Right lobe of liver (tissue), 6 donors: ENCODE results near the gene CDKAL1. TPM values are rescaled to one million over a fixed set of nuclear protein-coding genes. Genes with fewer than 3 reads are reported as not detected.

Source experiments
- ATAC-seq, 4 donors: fragments of 200-7000 bp; cut with Tn5 transposase; one replicate each; pipeline ENCODE4 v1.9.1; 2020; ENCODE audit warnings: mild to moderate bottlenecking in 4 of 4, moderate library complexity in 4 of 4
- DNase-seq, 3 donors: peaks; one replicate each; pipeline ENCODE4 v3.0.0-alpha.2; 2020
- H3K27ac ChIP-seq, 3 donors: fragments of 200-600 bp; one replicate each; pipeline ENCODE4 v1.8.0; 2022
- H3K27me3 ChIP-seq, 2 donors: fragments of 200-600 bp; one replicate each; pipeline ENCODE4 v1.8.0; 2022
- H3K36me3 ChIP-seq, 4 donors: fragments of 200-600 bp; sonication (generic) in 1 of 4; one replicate each; pipeline versions ENCODE4 v1.5.1 to v1.8.0; 2017 to 2022; ENCODE audit warnings: control low read depth in 1 of 4
- H3K4me1 ChIP-seq, 4 donors: fragments of 200-600 bp; sonication (generic) in 1 of 4; one replicate each; pipeline versions ENCODE4 v1.5.1 to v1.8.0; 2017 to 2022; ENCODE audit warnings: control low read depth in 1 of 4
- H3K4me3 ChIP-seq, 3 donors: fragments of 200-600 bp; one replicate each; pipeline ENCODE4 v1.8.0; 2022
- H3K9me3 ChIP-seq, 4 donors: fragments of 200-600 bp; sonication (generic) in 1 of 4; one replicate each; pipeline versions ENCODE4 v1.5.1 to v1.8.0; 2017 to 2022; ENCODE audit warnings: control low read depth in 1 of 4
- CTCF ChIP-seq, 4 donors: fragments of 200-600 bp in 3 of 4; fragments of 450-650 bp in 1 of 4; IDR thresholded peaks; one replicate each; pipeline versions ENCODE4 v1.5.1 to v1.8.0; 2016 to 2022; ENCODE audit warnings: antibody characterized with exemption in 4 of 4, mild to moderate bottlenecking in 2 of 4
- POLR2A ChIP-seq: fragments of 450-650 bp; IDR thresholded peaks from one replicate; pipeline ENCODE4 v1.6.1; 2017; ENCODE audit warnings: antibody characterized with exemption, mild to moderate bottlenecking
- WGBS: methylation state at CpG from one replicate; pipeline ENCODE4 v1.1.6; 2018; ENCODE audit warnings: low coverage, low lambda C conversion rate; ENCODE audit not compliant: insufficient coverage; ENCODE audit errors: missing lambda C conversion rate; 5-methylcytosine and 5-hydroxymethylcytosine counted together
- intact Hi-C, 2 donors: fragments of 100-400 bp; cut with DNase I; formaldehyde crosslinking; loops; one replicate each; pipeline versions ENCODE4 v1.11.2 to v1.14.1; 2022
- total RNA-seq, 6 experiments: library from RNA; depleted of rRNA in 2 of 6; stranded (reverse); fragments of >200 nt in 2 of 6; fragmentation: NEBNext Ultra II Directional in 3 of 6; extraction: Animal tissue kit (Norgen Biotek cat#: 25700) in 3 of 6; gene quantifications; one replicate each; pipeline versions ENCODE4 v1.1.0 to v1.2.4, GENCODE V29; 2016 to 2023
- donor health status: DM: no; HTN: yes; CAD: no.
- donor health status: DM: no; HTN: no; CAD: no.
- donor health status: DM: no; HTN: no; CAD: no.
- donor health status: DM: no; HTN: yes; CAD: no.
- donor health status: DM: no; HTN: yes; CAD: no.

CDKAL1 gene
- total RNA-seq, 6 experiments from 2014 or later: 4.5 to 7.0 (median 6.2) TPM

GRCh38 chr6:21118216-21118780 is 584.0 kb downstream of the CDKAL1 start:
- H3K4me1 ChIP-seq: peaks cover 0 to under 1% (median 0%) of the 10 kb centered on the region in 4 donors
- TF ChIP-seq CTCF (IDR thresholded peaks at IDR 0.05) (no peak), POLR2A (no peak)
- H3K27ac ChIP-seq: no peak overlapping the region
- H3K27me3 ChIP-seq: no peaks in the 10 kb centered on the region
- 84% methylated on average over 4 of the region's 5 CpGs for WGBS
- H3K4me3 ChIP-seq: no peak overlapping the region
- H3K36me3 ChIP-seq: no peaks in the 10 kb centered on the region
- H3K9me3 ChIP-seq: no peaks in the 10 kb centered on the region
- DNase-seq: no peak
- intact Hi-C loops: no loop called here
- ATAC-seq: no peak

- peaks cover 0 to 10% (median 0%) of the 10 kb centered on the region in 4 donors for H3K4me1 ChIP-seq
- ATAC-seq (no peak), DNase-seq (no peak)
- H3K27ac ChIP-seq: no peak overlapping the region
- intact Hi-C loops: no loop called here
- no peak for TF ChIP-seq POLR2A
- TF ChIP-seq CTCF (IDR thresholded peaks at IDR 0.05): no peak
- no peaks in the 10 kb centered on the region for H3K27me3 ChIP-seq
- WGBS: 83% methylated on average over 3 of the region's 3 CpGs
- H3K9me3 ChIP-seq: no peaks in the 10 kb centered on the region
- H3K36me3 ChIP-seq: no peaks in the 10 kb centered on the region
- no peak overlapping the region for H3K4me3 ChIP-seq
These were observed 587.4 kb downstream of the CDKAL1 start for GRCh38 chr6:21121636-21122136.

GRCh38 chr6:21123507-21124436 is 589.5 kb downstream of the CDKAL1 start:
- Histone ChIP-seq H3K27me3 (no peaks in the 10 kb centered on the region), H3K27ac (peak overlapping the region in 1 of 3 donors; percentile 9), H3K4me1 (peaks cover 0 to 10% (median 0%) of the 10 kb centered on the region in 4 donors), H3K36me3 (no peaks in the 10 kb centered on the region), H3K4me3 (no peak overlapping the region), H3K9me3 (no peaks in the 10 kb centered on the region)
- no peak for TF ChIP-seq CTCF (IDR thresholded peaks at IDR 0.05)
- no peak for TF ChIP-seq POLR2A
- DNase-seq (no peak), ATAC-seq (peak; percentile 65 to 79 (median 73))
- WGBS: 44% methylated on average over 4 of the region's 4 CpGs
- intact Hi-C loops: no loop called here

GRCh38 chr6:21128601-21129000 is 594.3 kb downstream of the CDKAL1 start:
- no peak for ATAC-seq
- DNase-seq: no peak
- intact Hi-C loops: no loop called here
- Histone ChIP-seq H3K27ac (no peak overlapping the region), H3K27me3 (no peaks in the 10 kb centered on the region), H3K9me3 (no peaks in the 10 kb centered on the region), H3K36me3 (no peaks in the 10 kb centered on the region), H3K4me3 (no peak overlapping the region), H3K4me1 (peaks cover 0 to 6% (median 0%) of the 10 kb centered on the region in 4 donors)
- no peak for TF ChIP-seq POLR2A
- no peak for TF ChIP-seq CTCF (IDR thresholded peaks at IDR 0.05)
